Uterus (tissue), 2 donors: ENCODE data around the gene CFP.

ENCODE experiments used
- POLR2A ChIP-seq, 2 donors: fragments of 450-650 bp; IDR thresholded peaks; one replicate each; pipeline ENCODE4 v1.6.1; 2016; ENCODE audit warnings: antibody characterized with exemption in 2 of 2, mild to moderate bottlenecking in 1 of 2, moderate library complexity in 1 of 2
- TF ChIP-seq, protein P1 (sequence below), 4 experiments: fragments of 200-600 bp in 2 of 4; fragments of 450-650 bp in 2 of 4; sonication (generic) in 2 of 4; IDR thresholded peaks; one replicate each; pipeline ENCODE4 v1.5.1; 2016 to 2019; ENCODE audit warnings: antibody characterized with exemption in 4 of 4, mild to moderate bottlenecking in 2 of 4, moderate library complexity in 1 of 4

DNA sequence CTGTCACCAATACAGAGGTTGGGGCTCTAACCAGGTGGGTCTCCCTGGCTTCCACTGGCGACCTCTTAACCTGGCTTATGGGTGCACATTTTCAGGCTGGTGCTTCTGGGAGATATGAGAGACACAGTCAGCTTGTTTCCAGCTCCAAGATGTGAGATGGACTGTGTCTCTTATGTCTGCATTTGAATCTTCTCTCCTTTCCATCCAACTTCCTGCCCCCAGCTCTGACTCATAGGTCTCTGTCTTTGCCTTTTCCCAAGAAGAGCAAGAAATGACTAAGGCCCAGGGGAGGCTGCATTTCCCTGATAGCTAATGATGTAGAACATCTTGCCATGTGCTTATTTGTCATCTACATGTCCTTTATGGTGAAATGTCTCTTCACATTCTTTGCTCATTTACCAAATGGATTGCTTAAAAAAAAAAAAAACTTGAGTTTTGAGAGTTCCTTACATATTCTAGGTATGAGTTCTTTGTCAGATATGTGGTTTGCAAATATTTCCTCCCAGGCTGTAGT lies 32.5 kb upstream of the CFP start:
- TF ChIP-seq POLR2A (IDR thresholded peaks at IDR 0.05) = no peak
- TF ChIP-seq, protein P1, sequence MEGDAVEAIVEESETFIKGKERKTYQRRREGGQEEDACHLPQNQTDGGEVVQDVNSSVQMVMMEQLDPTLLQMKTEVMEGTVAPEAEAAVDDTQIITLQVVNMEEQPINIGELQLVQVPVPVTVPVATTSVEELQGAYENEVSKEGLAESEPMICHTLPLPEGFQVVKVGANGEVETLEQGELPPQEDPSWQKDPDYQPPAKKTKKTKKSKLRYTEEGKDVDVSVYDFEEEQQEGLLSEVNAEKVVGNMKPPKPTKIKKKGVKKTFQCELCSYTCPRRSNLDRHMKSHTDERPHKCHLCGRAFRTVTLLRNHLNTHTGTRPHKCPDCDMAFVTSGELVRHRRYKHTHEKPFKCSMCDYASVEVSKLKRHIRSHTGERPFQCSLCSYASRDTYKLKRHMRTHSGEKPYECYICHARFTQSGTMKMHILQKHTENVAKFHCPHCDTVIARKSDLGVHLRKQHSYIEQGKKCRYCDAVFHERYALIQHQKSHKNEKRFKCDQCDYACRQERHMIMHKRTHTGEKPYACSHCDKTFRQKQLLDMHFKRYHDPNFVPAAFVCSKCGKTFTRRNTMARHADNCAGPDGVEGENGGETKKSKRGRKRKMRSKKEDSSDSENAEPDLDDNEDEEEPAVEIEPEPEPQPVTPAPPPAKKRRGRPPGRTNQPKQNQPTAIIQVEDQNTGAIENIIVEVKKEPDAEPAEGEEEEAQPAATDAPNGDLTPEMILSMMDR (IDR thresholded peaks at IDR 0.05) = no peak
